GM19467 (cell line): ENCODE results near the gene ZNF804A.
A peak's percentile ranks its signal among the peaks of the same experiment; 100 is the strongest.

ENCODE experiments used
- ATAC-seq: cut with Tn5 transposase; IDR thresholded peaks from one replicate; pipeline ENCODE4 v1.9.1; 2021; ENCODE audit warnings: mild to moderate bottlenecking, moderate library complexity; ENCODE audit not compliant: unreplicated experiment

ZNF804A gene

DNA sequence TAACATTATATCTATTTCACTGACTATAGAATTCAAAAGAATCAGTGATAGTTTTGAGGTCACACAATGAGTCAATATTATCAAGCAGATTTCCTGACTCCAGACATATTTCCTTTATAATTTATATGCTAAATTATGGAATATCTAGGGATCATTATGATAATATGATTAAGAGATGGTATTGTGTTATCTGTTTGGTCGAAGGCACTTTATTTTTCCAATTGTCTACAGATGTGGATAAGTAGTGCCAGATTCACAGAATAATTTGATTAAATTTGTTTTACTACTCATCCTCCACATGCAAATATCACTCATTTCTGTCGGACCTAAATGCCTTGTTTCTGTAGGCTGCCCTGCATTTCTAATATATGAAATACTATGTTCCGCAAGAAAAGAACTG lies 4.4 kb downstream of the ZNF804A start:
- no peak for ATAC-seq

- no peak for ATAC-seq
Measured at GRCh38 chr2:184610891-184611290, 12.6 kb downstream of the ZNF804A start.

GRCh38 chr2:184611361-184612085 lies 13.2 kb downstream of the ZNF804A start:
- ATAC-seq: no peak

DNA sequence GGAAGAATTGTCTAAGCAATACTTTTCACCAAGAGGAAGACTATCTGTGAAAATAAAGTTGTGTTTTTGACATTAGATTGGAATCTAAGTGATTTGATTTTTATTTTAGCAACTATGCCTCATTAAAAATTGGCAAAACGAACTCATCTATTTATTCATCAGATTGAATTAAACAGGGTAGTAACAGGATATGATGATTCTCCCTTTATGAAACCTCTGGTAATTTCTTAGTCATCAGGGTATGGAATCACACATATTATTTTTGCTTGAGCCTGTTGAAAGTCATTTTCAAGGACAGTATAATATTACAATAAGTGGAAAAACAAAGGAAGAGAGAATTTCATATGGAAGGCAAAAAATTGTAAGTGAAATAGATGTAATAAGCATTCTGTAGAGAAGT lies 22.0 kb downstream of the ZNF804A start:
- ATAC-seq: no peak

DNA sequence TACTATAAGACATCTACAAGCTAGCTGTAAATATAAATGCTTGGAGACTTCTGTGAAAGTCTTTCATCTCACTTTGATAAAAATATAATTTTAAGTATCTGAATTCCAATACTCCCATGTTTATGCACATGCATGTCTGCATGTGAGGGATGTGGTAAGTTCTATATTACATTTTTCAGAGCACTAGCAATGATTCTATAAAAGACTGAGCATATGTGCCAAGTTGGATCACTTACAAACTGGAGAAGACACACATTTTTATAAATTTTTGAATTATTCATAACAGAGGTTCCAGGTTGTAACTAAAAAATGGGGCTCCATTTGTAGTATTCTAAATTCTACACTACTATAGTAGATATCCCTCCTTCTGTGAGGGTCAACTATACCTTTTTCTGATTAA lies 26.0 kb downstream of the ZNF804A start:
- no peak for ATAC-seq

- ATAC-seq: no peak
Measured at GRCh38 chr2:184628051-184628450, 29.7 kb downstream of the ZNF804A start.

GRCh38 chr2:184633726-184634125 lies 35.4 kb downstream of the ZNF804A start:
- no peak for ATAC-seq

- ATAC-seq: no peak
Measured at GRCh38 chr2:184637781-184638180, 39.5 kb downstream of the ZNF804A start.

- no peak for ATAC-seq
Measured at GRCh38 chr2:184644685-184645084, 46.4 kb downstream of the ZNF804A start.

DNA sequence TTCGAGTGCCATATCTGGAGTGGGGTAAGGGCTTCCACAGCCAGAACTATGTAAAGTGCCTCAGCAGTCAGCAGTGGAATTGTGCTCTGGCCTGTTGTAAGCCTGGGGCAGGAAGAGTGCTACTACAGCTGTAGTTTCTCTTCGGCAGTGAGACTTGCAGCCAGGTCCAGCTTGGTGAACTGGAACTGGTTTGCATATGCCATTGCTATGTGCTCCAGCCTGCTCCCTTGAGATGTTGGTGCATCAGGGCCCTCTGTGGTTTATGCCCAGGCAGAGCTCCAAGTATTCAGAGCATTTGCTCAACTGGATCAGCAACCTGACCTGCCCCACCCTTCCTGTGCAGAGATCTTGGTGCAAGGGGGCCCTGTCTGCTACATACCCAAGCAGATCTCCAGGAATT lies 47.8 kb downstream of the ZNF804A start:
- peak; percentile 93 for ATAC-seq

GRCh38 chr2:184646593-184646992 lies 48.3 kb downstream of the ZNF804A start:
- peak; percentile 12 for ATAC-seq

GRCh38 chr2:184654945-184655344 lies 56.6 kb downstream of the ZNF804A start:
- no peak for ATAC-seq

DNA sequence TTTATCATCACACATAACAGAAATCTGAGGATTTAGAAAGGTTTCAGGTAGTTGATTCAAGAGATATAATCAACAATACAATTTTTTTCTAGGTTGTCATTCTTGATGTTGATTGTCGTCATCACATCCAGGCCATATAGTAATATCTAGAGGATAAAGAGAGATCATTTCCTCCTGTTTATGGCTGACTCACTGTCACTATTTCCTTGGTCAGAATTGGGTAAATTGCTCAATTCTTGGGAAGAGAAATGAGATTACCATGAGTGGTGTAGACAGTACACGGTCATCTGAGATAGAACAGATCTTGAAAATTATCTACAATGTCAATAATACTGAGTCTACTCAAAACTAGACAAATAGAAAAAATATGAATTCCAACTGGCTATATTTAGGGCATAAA lies 78.8 kb downstream of the ZNF804A start:
- no peak for ATAC-seq

- no peak for ATAC-seq
Measured at GRCh38 chr2:184679219-184680018, 81.1 kb downstream of the ZNF804A start.

GRCh38 chr2:184680825-184681224 lies 82.5 kb downstream of the ZNF804A start:
- no peak for ATAC-seq

DNA sequence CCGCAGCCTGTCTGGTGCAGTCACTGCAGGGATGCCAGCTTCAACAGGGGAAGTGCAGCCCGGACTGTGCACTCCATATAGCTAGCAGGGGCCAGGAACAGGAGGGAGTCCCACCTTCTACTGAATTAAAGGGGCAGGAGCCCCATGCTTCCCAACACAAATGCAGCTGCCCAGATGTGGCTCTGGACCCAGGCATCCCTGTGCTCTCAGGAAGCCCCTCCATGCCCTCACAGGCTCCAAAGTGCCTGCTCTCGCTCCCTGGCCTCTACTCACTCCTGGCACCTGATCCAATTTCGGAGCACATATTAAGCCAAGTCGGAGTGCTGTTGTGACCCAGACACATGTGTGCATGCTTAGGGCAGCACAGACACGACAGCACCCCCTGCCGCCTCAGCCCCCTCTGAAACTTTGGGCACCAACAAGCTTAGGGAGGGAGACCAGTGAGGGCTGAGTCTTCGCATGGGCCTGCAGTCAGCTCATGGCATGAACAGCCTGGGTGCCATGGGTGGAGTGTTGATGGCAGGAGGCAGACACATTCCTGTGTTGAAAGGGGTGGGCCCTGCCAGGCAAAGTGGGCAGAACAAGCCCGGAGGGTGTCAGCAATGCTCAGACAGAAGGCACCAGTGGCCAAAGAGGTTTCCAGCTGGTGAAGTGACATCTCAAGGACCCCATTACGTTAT lies 83.5 kb downstream of the ZNF804A start:
- no peak for ATAC-seq

DNA sequence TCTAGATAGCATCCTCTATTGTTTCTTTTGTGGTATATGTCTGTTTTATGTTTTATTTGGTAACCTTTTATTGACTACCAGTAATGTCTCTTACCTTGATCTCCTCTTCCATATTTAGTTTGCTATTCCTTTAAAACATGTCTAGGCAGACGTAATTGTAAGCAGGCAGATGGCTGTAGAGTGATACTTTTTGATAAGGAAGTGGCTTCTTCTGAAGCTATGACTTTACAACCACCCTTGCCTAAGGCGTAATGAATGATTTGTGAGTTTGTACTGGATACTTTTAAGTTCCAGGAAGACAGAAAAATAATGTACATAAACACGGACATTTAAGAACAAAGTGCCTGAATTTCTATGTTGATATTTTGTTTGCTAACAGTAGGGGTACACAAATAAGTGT lies 85.6 kb downstream of the ZNF804A start:
- ATAC-seq: no peak

GRCh38 chr2:184685999-184686841 lies 87.9 kb downstream of the ZNF804A start:
- ATAC-seq: peak; percentile 73

GRCh38 chr2:184689638-184690037 lies 91.3 kb downstream of the ZNF804A start:
- ATAC-seq: no peak

DNA sequence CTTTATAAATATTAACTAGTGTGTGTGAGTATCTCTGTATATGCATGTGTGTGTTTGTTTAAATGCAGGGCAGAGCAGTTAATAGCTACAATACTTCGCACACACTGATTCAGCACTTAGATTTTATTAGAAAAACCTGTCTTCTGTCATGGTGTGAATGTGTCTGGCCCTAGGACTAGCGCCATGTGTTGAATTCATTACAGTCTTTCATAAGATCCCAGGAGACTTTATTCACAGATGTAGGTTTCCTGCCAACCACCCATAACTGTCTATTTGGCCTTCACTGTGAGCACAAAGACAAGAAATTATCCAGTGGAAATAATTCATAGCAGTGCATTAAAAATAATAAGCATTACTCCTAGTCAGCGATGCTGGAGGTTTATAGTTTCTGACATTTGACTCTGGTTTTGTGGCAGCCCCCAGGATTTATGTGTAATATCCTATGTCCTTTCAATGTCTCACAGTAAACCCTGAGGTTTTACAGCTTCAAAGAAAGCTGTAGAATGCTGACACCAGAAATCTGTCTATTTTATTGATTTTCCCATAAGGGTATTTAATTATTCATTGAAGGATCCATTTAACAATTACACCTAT lies 93.9 kb downstream of the ZNF804A start:
- no peak for ATAC-seq
